ENCODE results near the gene S100PBP. TPM values are rescaled to one million over a fixed set of nuclear protein-coding genes. Genes with fewer than 3 reads are reported as not detected.
A peak's percentile ranks its signal among the peaks of the same experiment; 100 is the strongest.

S100PBP gene
- total and polyA plus RNA-seq, 3 donors from 2014 or later = 99.7 to 133 (median 120) TPM

GRCh38 chr1:32891241-32891570, 73.8 kb downstream of the S100PBP start:
- TF ChIP-seq CTCF (IDR thresholded peaks at IDR 0.05) (no peak), POLR2A (IDR thresholded peaks at IDR 0.05) (no peak)
- no peaks in the 10 kb centered on the region for H3K9me3 ChIP-seq
- intact Hi-C loops (cut with DNase I; ENCODE audit: low total_unique reads) = no loop called here
- 92 to 100% methylated on average over 1 of the region's 1 CpG for WGBS, 2 donors
- peaks cover 7% of the 10 kb centered on the region for H3K4me1 ChIP-seq
- no peaks in the 10 kb centered on the region for H3K27me3 ChIP-seq
- no peaks in the 10 kb centered on the region for H3K36me3 ChIP-seq (ENCODE audit: low read depth, missing control alignments)
- no peak overlapping the region for H3K4me3 ChIP-seq
- no peak for DNase-seq
- no peak overlapping the region for H3K27ac ChIP-seq

- Histone ChIP-seq H3K9me3 (no peaks in the 10 kb centered on the region), H3K27me3 (no peaks in the 10 kb centered on the region), H3K36me3 (ENCODE audit: low read depth, missing control alignments) (no peaks in the 10 kb centered on the region), H3K4me3 (no peak overlapping the region), H3K4me1 (peaks cover 7% of the 10 kb centered on the region), H3K27ac (no peak overlapping the region)
- 86 to 93% methylated on average over 3 of the region's 3 CpGs for WGBS, 2 donors
- intact Hi-C loops (cut with DNase I; ENCODE audit: low total_unique reads) = no loop called here
- no peak for DNase-seq
- TF ChIP-seq CTCF (IDR thresholded peaks at IDR 0.05) = no peak
- no peak for TF ChIP-seq POLR2A (IDR thresholded peaks at IDR 0.05)
Measured at GRCh38 chr1:32891630-32892029, 74.2 kb downstream of the S100PBP start.

GRCh38 chr1:32892368-32893197, 75.1 kb downstream of the S100PBP start:
- peak; percentile 14 to 54 (median 52) for TF ChIP-seq CTCF (IDR thresholded peaks at IDR 0.05)
- TF ChIP-seq POLR2A (IDR thresholded peaks at IDR 0.05) = no peak
- H3K27ac ChIP-seq = no peak overlapping the region
- H3K36me3 ChIP-seq (ENCODE audit: low read depth, missing control alignments) = no peaks in the 10 kb centered on the region
- intact Hi-C loops (cut with DNase I; ENCODE audit: low total_unique reads) = no loop called here
- DNase-seq = peak; percentile 61
- WGBS, 2 donors = 17 to 22% methylated on average over 32 to 49 of the region's 49 CpGs
- peak overlapping the region; percentile 48 to 63 for H3K4me3 ChIP-seq
- H3K9me3 ChIP-seq = no peaks in the 10 kb centered on the region
- H3K27me3 ChIP-seq = no peaks in the 10 kb centered on the region
- H3K4me1 ChIP-seq = peaks cover 7% of the 10 kb centered on the region

GRCh38 chr1:32893198-32894018, 76.0 kb downstream of the S100PBP start:
- no peaks in the 10 kb centered on the region for H3K36me3 ChIP-seq (ENCODE audit: low read depth, missing control alignments)
- no peak overlapping the region for H3K27ac ChIP-seq
- 2% methylated on average over 19 to 58 of the region's 58 CpGs for WGBS, 2 donors
- peaks cover 7% of the 10 kb centered on the region for H3K4me1 ChIP-seq
- H3K4me3 ChIP-seq = peak overlapping the region; percentile 48 to 63
- DNase-seq = peak; percentile 54
- TF ChIP-seq POLR2A (IDR thresholded peaks at IDR 0.05) (no peak), CTCF (IDR thresholded peaks at IDR 0.05) (peak in 1 of 3 experiments; percentile 1)
- no peaks in the 10 kb centered on the region for H3K27me3 ChIP-seq
- intact Hi-C loops (cut with DNase I; ENCODE audit: low total_unique reads) = no loop called here
- H3K9me3 ChIP-seq = no peaks in the 10 kb centered on the region

All from testis (tissue), 3 donors.